Neuronal stem cell (in vitro differentiated cells): ENCODE data around the gene SLC50A1.

Experiments
- DNase-seq: peaks from one replicate; pipeline ENCODE4 v3.0.0-alpha.2; 2013; ENCODE audit warnings: low spot score
- H2AFZ ChIP-seq: one replicate; pipeline ENCODE4 v1.6.1; 2013; ENCODE audit warnings: mild to moderate bottlenecking, low read length, inconsistent platforms
- H2AK5ac ChIP-seq: 2 replicates; pipeline ENCODE4 v1.6.1; 2013; ENCODE audit warnings: low read depth, mild to moderate bottlenecking, inconsistent platforms, low read length, moderate library complexity, mixed read lengths
- H2BK120ac ChIP-seq: 2 replicates; pipeline ENCODE4 v1.6.1; 2013; ENCODE audit warnings: low read depth, mild to moderate bottlenecking, inconsistent platforms, low read length, moderate library complexity, mixed read lengths
- H2BK12ac ChIP-seq: one replicate; pipeline ENCODE4 v1.6.1; 2013; ENCODE audit warnings: low read length, inconsistent platforms
- H2BK15ac ChIP-seq: 2 replicates; pipeline ENCODE4 v1.6.1; 2013; ENCODE audit warnings: mild to moderate bottlenecking, low read length, inconsistent platforms, mixed read lengths
- H2BK5ac ChIP-seq: one replicate; pipeline ENCODE4 v1.6.1; 2013; ENCODE audit warnings: inconsistent platforms, mild to moderate bottlenecking, low read length, moderate library complexity
- H3K14ac ChIP-seq: one replicate; pipeline ENCODE4 v1.6.1; 2013; ENCODE audit warnings: low read length, inconsistent platforms
- H3K18ac ChIP-seq: 2 replicates; pipeline ENCODE4 v1.6.1; 2013; ENCODE audit warnings: low read length, inconsistent platforms
- H3K23ac ChIP-seq: 2 replicates; pipeline ENCODE4 v1.6.1; 2013; ENCODE audit warnings: low read depth, mild to moderate bottlenecking, mixed read lengths, low read length, inconsistent platforms; ENCODE audit not compliant: poor library complexity
- H3K27ac ChIP-seq: replicated peaks from 3 replicates; pipeline ENCODE4 v1.5.1; 2013; ENCODE audit warnings: low read length, inconsistent platforms
- H3K27me3 ChIP-seq, 3 experiments: 2 replicates each; pipeline ENCODE4 v1.6.1; 2013; ENCODE audit warnings: low read length in 3 of 3, mild to moderate bottlenecking in 2 of 3, inconsistent platforms in 1 of 3, low read depth in 1 of 3, mixed read lengths in 1 of 3, moderate library complexity in 1 of 3; ENCODE audit not compliant: control insufficient read depth in 3 of 3, insufficient read depth in 3 of 3
- H3K36me3 ChIP-seq, 2 donors: replicated peaks in 1 of 2; 2 replicates each; pipeline ENCODE4 v1.6.1; 2013; ENCODE audit warnings: low read length in 2 of 2; ENCODE audit not compliant: control insufficient read depth in 2 of 2, insufficient read depth in 2 of 2
- H3K4ac ChIP-seq: 2 replicates; pipeline ENCODE4 v1.6.1; 2013; ENCODE audit warnings: inconsistent platforms, mild to moderate bottlenecking, low read length, moderate library complexity
- H3K4me1 ChIP-seq, 2 donors: 1 replicate in 1 of 2; 2 replicates in 1 of 2; pipeline ENCODE4 v1.6.1; 2013; ENCODE audit warnings: low read length in 2 of 2, low read depth in 1 of 2; ENCODE audit not compliant: control insufficient read depth in 2 of 2, insufficient read depth in 1 of 2
- H3K4me2 ChIP-seq: one replicate; pipeline ENCODE4 v1.6.1; 2013; ENCODE audit warnings: mild to moderate bottlenecking, low read length, inconsistent platforms; ENCODE audit not compliant: insufficient read depth, poor library complexity, severe bottlenecking
- H3K4me3 ChIP-seq, 2 donors: 2 replicates each; pipeline ENCODE4 v1.5.1; 2013; ENCODE audit warnings: low read length in 2 of 2, mild to moderate bottlenecking in 2 of 2, inconsistent platforms in 1 of 2, moderate library complexity in 1 of 2
- H3K79me1 ChIP-seq: one replicate; pipeline ENCODE4 v1.6.1; 2013; ENCODE audit warnings: low read depth, mild to moderate bottlenecking, inconsistent platforms, low read length, moderate library complexity
- H3K9ac ChIP-seq: one replicate; pipeline ENCODE4 v1.6.1; 2013; ENCODE audit warnings: mild to moderate bottlenecking, low read depth, low read length, inconsistent platforms; ENCODE audit not compliant: poor library complexity
- H3K9me3 ChIP-seq, 2 donors: replicated peaks in 1 of 2; 2 replicates each; pipeline versions ENCODE3 to v1.6.1; 2013; ENCODE audit warnings: low read length in 2 of 2, mild to moderate bottlenecking in 2 of 2, inconsistent platforms in 1 of 2, low read depth in 1 of 2, mixed read lengths in 1 of 2, moderate library complexity in 1 of 2; ENCODE audit not compliant: control insufficient read depth in 2 of 2, insufficient read depth in 1 of 2
- H4K8ac ChIP-seq: one replicate; pipeline ENCODE4 v1.6.1; 2013; ENCODE audit warnings: low read depth, mild to moderate bottlenecking, inconsistent platforms, low read length, moderate library complexity
- H4K91ac ChIP-seq: one replicate; pipeline ENCODE4 v1.6.1; 2013; ENCODE audit warnings: low read length, low read depth, mild to moderate bottlenecking, inconsistent platforms; ENCODE audit not compliant: poor library complexity
- WGBS, 2 donors: extraction: QIAGEN DNeasy Blood & Tissue Kit; methylation state at CpG; one replicate each; pipeline ENCODE4 v1.1.7; 2013; ENCODE audit warnings: missing lambda C conversion rate in 2 of 2, mixed read lengths in 1 of 2; ENCODE audit not compliant: insufficient read length in 2 of 2, insufficient replicate concordance in 1 of 2; ENCODE audit errors: extremely low coverage in 2 of 2; 5-methylcytosine and 5-hydroxymethylcytosine counted together

Gene SLC50A1

GRCh38 chr1:155110381-155110780 lies 25.3 kb upstream of the SLC50A1 start:
- H3K18ac ChIP-seq: no peak overlapping the region
- no peak overlapping the region for H3K23ac ChIP-seq

GRCh38 chr1:155110826-155111225 lies 24.8 kb upstream of the SLC50A1 start:
- H3K27me3 ChIP-seq: peaks cover 0 to 42% (median 2%) of the 10 kb centered on the region in 3 experiments
- no peak overlapping the region for H3K27ac ChIP-seq

More at GRCh38 chr1:155110381-155110780, 25.3 kb upstream of the SLC50A1 start:
- H4K91ac ChIP-seq: no peak overlapping the region
- H3K27ac ChIP-seq: no peak overlapping the region
- H3K4ac ChIP-seq: no peak overlapping the region
- H2BK120ac ChIP-seq: no peak overlapping the region
- H3K36me3 ChIP-seq: no peaks in the 10 kb centered on the region
- no peak for DNase-seq
- H2BK12ac ChIP-seq: no peak overlapping the region
- no peak overlapping the region for H3K9ac ChIP-seq
- peaks cover 0 to 2% of the 10 kb centered on the region in 2 donors for H3K4me1 ChIP-seq
- no peak overlapping the region for H3K4me3 ChIP-seq
- H3K27me3 ChIP-seq: peaks cover 0 to 42% (median 2%) of the 10 kb centered on the region in 3 experiments
- H2BK5ac ChIP-seq: no peak overlapping the region
- H2BK15ac ChIP-seq: no peak overlapping the region
- H3K9me3 ChIP-seq: no peaks in the 10 kb centered on the region
- H3K14ac ChIP-seq: no peak overlapping the region
- no peak overlapping the region for H3K4me2 ChIP-seq
- no CpG with 5 or more reads among the region's 8 CpGs for WGBS, 2 donors
- no peaks in the 10 kb centered on the region for H3K79me1 ChIP-seq
- H2AK5ac ChIP-seq: no peak overlapping the region
- H4K8ac ChIP-seq: no peak overlapping the region
- no peak overlapping the region for H2AFZ ChIP-seq

GRCh38 chr1:155113450-155113980 lies 22.1 kb upstream of the SLC50A1 start:
- Histone ChIP-seq H3K36me3 (no peaks in the 10 kb centered on the region), H3K27ac (no peak overlapping the region), H3K4me2 (no peak overlapping the region), H3K9me3 (no peaks in the 10 kb centered on the region), H3K14ac (no peak overlapping the region), H3K4me1 (peaks cover 0 to 2% of the 10 kb centered on the region in 2 donors), H3K18ac (no peak overlapping the region), H3K23ac (no peak overlapping the region), H3K4me3 (no peak overlapping the region), H2AFZ (peak overlapping the region; percentile 18), H2BK120ac (no peak overlapping the region), H2BK5ac (no peak overlapping the region), H3K79me1 (no peaks in the 10 kb centered on the region), H3K4ac (no peak overlapping the region), H4K8ac (no peak overlapping the region), H2BK12ac (no peak overlapping the region), H3K9ac (no peak overlapping the region), H2AK5ac (no peak overlapping the region), H3K27me3 (peaks cover 0 to 42% (median 2%) of the 10 kb centered on the region in 3 experiments), H4K91ac (no peak overlapping the region), H2BK15ac (no peak overlapping the region)
- DNase-seq: no peak
- WGBS, 2 donors: no CpG with 5 or more reads among the region's 5 CpGs

More at GRCh38 chr1:155110826-155111225, 24.8 kb upstream of the SLC50A1 start:
- no peaks in the 10 kb centered on the region for H3K9me3 ChIP-seq
- H3K4me1 ChIP-seq: peaks cover 0 to 2% of the 10 kb centered on the region in 2 donors
- H3K4ac ChIP-seq: no peak overlapping the region
- no peak overlapping the region for H2AK5ac ChIP-seq
- H3K9ac ChIP-seq: no peak overlapping the region
- H3K23ac ChIP-seq: no peak overlapping the region
- H3K36me3 ChIP-seq: no peaks in the 10 kb centered on the region
- DNase-seq: no peak
- H2BK5ac ChIP-seq: no peak overlapping the region
- H2BK12ac ChIP-seq: no peak overlapping the region
- H4K91ac ChIP-seq: no peak overlapping the region
- no peak overlapping the region for H3K4me2 ChIP-seq
- no peak overlapping the region for H3K4me3 ChIP-seq
- H2AFZ ChIP-seq: no peak overlapping the region
- H3K14ac ChIP-seq: no peak overlapping the region
- H3K79me1 ChIP-seq: no peaks in the 10 kb centered on the region
- H4K8ac ChIP-seq: no peak overlapping the region
- H2BK120ac ChIP-seq: no peak overlapping the region
- H3K18ac ChIP-seq: no peak overlapping the region
- no peak overlapping the region for H2BK15ac ChIP-seq
- no CpG with 5 or more reads among the region's 8 CpGs for WGBS, 2 donors

- no peak overlapping the region for H2BK120ac ChIP-seq
- H2AK5ac ChIP-seq: peak overlapping the region; percentile 49
- peak overlapping the region in 1 of 2 donors; percentile 18 for H3K4me3 ChIP-seq
- H3K27me3 ChIP-seq: peaks cover 0 to 66% (median 2%) of the 10 kb centered on the region in 3 experiments
- H3K4ac ChIP-seq: no peak overlapping the region
- no peaks in the 10 kb centered on the region for H3K79me1 ChIP-seq
- no peak overlapping the region for H3K9ac ChIP-seq
- no peaks in the 10 kb centered on the region for H3K9me3 ChIP-seq
- H3K4me2 ChIP-seq: no peak overlapping the region
- no peak overlapping the region for H3K27ac ChIP-seq
- H2BK15ac ChIP-seq: no peak overlapping the region
- H3K4me1 ChIP-seq: peaks cover 0 to 2% of the 10 kb centered on the region in 2 donors
- H3K23ac ChIP-seq: no peak overlapping the region
- H4K8ac ChIP-seq: no peak overlapping the region
- peak overlapping the region; percentile 41 for H3K14ac ChIP-seq
- no peak overlapping the region for H2BK12ac ChIP-seq
- no peak overlapping the region for H4K91ac ChIP-seq
- WGBS, 2 donors: no CpG with 5 or more reads among the region's 5 CpGs
- H2BK5ac ChIP-seq: no peak overlapping the region
- H3K18ac ChIP-seq: no peak overlapping the region
- no peaks in the 10 kb centered on the region for H3K36me3 ChIP-seq
- no peak for DNase-seq
- H2AFZ ChIP-seq: no peak overlapping the region
These were observed 19.4 kb upstream of the SLC50A1 start for GRCh38 chr1:155116113-155116764.
